ENCODE results near the gene NFATC4. TPM values are rescaled to one million over a fixed set of nuclear protein-coding genes. Genes with fewer than 3 reads are reported as not detected.

The NFATC4 gene
- polyA plus RNA-seq, 3 donors, result not detected

GRCh38 chr14:24415421-24416253, 47.7 kb downstream of the NFATC4 start:
- no peaks in the 10 kb centered on the region for H3K4me1 Mint-ChIP-seq
- no peaks in the 10 kb centered on the region for H3K36me3 ChIP-seq (replicated peaks in 1 of 2; ENCODE audit: control insufficient read depth in 1 of 2, insufficient read depth in 2 of 2, low read length in 2 of 2)
- H3K36me3 Mint-ChIP-seq, result no peaks in the 10 kb centered on the region
- no peak overlapping the region for H3K4me2 ChIP-seq (replicated peaks; ENCODE audit: extremely low read depth, low read length, poor library complexity, severe bottlenecking)
- no peak overlapping the region for H2AFZ ChIP-seq (ENCODE audit: insufficient read depth, low read depth, low read length, poor library complexity, severe bottlenecking)
- no peak overlapping the region for H3K27ac Mint-ChIP-seq
- no peaks in the 10 kb centered on the region for H3K4me1 ChIP-seq (ENCODE audit: control insufficient read depth in 1 of 2, insufficient read depth in 2 of 2, low read length in 2 of 2)
- H3K4me3 Mint-ChIP-seq, result no peak overlapping the region
- peaks cover 13 to 22% (median 20%) of the 10 kb centered on the region in 3 donors for H3K27me3 Mint-ChIP-seq (ENCODE audit: low read depth in 3 of 3)
- 98% methylated on average over 13 of the region's 25 CpGs for WGBS (ENCODE audit: insufficient coverage)
- intact Hi-C loops (cut with micrococcal nuclease), result no loop called here
- no peaks in the 10 kb centered on the region for H3K79me2 ChIP-seq (ENCODE audit: insufficient read depth, low read length)
- no peaks in the 10 kb centered on the region for H3K9me3 Mint-ChIP-seq
- H3K9me3 ChIP-seq (replicated peaks in 1 of 2; ENCODE audit: control insufficient read depth in 1 of 2, insufficient read depth in 1 of 2, low read length in 2 of 2), result no peaks in the 10 kb centered on the region
- no peak overlapping the region for H3K27ac ChIP-seq (ENCODE audit: low read depth in 1 of 2, low read length in 2 of 2)
- no peak overlapping the region for H3K9ac ChIP-seq (ENCODE audit: insufficient read depth, low read length, poor library complexity, severe bottlenecking)
- H4K20me1 ChIP-seq (ENCODE audit: insufficient read depth, low read length), result no peaks in the 10 kb centered on the region
- H3K27me3 ChIP-seq (ENCODE audit: control insufficient read depth in 2 of 2, insufficient read depth in 2 of 2, low read length in 2 of 2), result peaks cover 2 to 5% of the 10 kb centered on the region in 2 donors
- no peak for TF ChIP-seq CTCF (IDR thresholded peaks at IDR 0.05)
- no peak overlapping the region for H3K4me3 ChIP-seq (replicated peaks in 1 of 3; ENCODE audit: low read depth in 2 of 3, low read length in 3 of 3)
- DNase-seq, result no peak

- Mint-ChIP-seq H3K4me3 (no peak overlapping the region), H3K36me3 (no peaks in the 10 kb centered on the region), H3K9me3 (no peaks in the 10 kb centered on the region), H3K27ac (peak overlapping the region in 1 of 7 donors; percentile 18), H3K27me3 (ENCODE audit: low read depth in 3 of 3) (peaks cover 13 to 25% (median 20%) of the 10 kb centered on the region in 3 donors), H3K4me1 (no peaks in the 10 kb centered on the region)
- Histone ChIP-seq H3K36me3 (replicated peaks in 1 of 2; ENCODE audit: control insufficient read depth in 1 of 2, insufficient read depth in 2 of 2, low read length in 2 of 2) (no peaks in the 10 kb centered on the region), H3K4me2 (replicated peaks; ENCODE audit: extremely low read depth, low read length, poor library complexity, severe bottlenecking) (no peak overlapping the region), H3K27me3 (ENCODE audit: control insufficient read depth in 2 of 2, insufficient read depth in 2 of 2, low read length in 2 of 2) (peaks cover 2 to 5% of the 10 kb centered on the region in 2 donors), H3K27ac (ENCODE audit: low read depth in 1 of 2, low read length in 2 of 2) (no peak overlapping the region), H3K4me3 (replicated peaks in 1 of 3; ENCODE audit: low read depth in 2 of 3, low read length in 3 of 3) (no peak overlapping the region), H2AFZ (ENCODE audit: insufficient read depth, low read depth, low read length, poor library complexity, severe bottlenecking) (no peak overlapping the region), H4K20me1 (ENCODE audit: insufficient read depth, low read length) (no peaks in the 10 kb centered on the region), H3K4me1 (ENCODE audit: control insufficient read depth in 1 of 2, insufficient read depth in 2 of 2, low read length in 2 of 2) (no peaks in the 10 kb centered on the region), H3K9me3 (replicated peaks in 1 of 2; ENCODE audit: control insufficient read depth in 1 of 2, insufficient read depth in 1 of 2, low read length in 2 of 2) (no peaks in the 10 kb centered on the region), H3K79me2 (ENCODE audit: insufficient read depth, low read length) (no peaks in the 10 kb centered on the region), H3K9ac (ENCODE audit: insufficient read depth, low read length, poor library complexity, severe bottlenecking) (no peak overlapping the region)
- no peak for DNase-seq
- TF ChIP-seq CTCF (IDR thresholded peaks at IDR 0.05), result no peak
- WGBS (ENCODE audit: insufficient coverage), result 91% methylated on average over 15 of the region's 19 CpGs
- intact Hi-C loops (cut with micrococcal nuclease), result no loop called here
These were observed 48.4 kb downstream of the NFATC4 start for GRCh38 chr14:24416254-24416931.

Measured in CD14-positive monocyte (primary cell).